AG09309 (cell line): ENCODE measurements around the gene ZFYVE27.
A peak's percentile ranks its signal among the peaks of the same experiment; 100 is the strongest.

Experiments
- DNase-seq: peaks from one replicate; pipeline ENCODE4 v3.0.0-alpha.2; 2010; ENCODE audit warnings: low read depth
- H3K4me3 ChIP-seq: 2 replicates; pipeline ENCODE4 v1.5.1; 2011; ENCODE audit warnings: mild to moderate bottlenecking, low read depth, low read length, moderate library complexity; ENCODE audit not compliant: control insufficient read depth
- TF ChIP-seq, protein P1 (sequence below): IDR thresholded peaks from 2 replicates; pipeline ENCODE4 v1.5.1; 2011; ENCODE audit warnings: mild to moderate bottlenecking, low read depth, low read length, inconsistent platforms; ENCODE audit not compliant: insufficient read depth, control insufficient read depth; ENCODE audit errors: missing control alignments

ZFYVE27 gene

DNA sequence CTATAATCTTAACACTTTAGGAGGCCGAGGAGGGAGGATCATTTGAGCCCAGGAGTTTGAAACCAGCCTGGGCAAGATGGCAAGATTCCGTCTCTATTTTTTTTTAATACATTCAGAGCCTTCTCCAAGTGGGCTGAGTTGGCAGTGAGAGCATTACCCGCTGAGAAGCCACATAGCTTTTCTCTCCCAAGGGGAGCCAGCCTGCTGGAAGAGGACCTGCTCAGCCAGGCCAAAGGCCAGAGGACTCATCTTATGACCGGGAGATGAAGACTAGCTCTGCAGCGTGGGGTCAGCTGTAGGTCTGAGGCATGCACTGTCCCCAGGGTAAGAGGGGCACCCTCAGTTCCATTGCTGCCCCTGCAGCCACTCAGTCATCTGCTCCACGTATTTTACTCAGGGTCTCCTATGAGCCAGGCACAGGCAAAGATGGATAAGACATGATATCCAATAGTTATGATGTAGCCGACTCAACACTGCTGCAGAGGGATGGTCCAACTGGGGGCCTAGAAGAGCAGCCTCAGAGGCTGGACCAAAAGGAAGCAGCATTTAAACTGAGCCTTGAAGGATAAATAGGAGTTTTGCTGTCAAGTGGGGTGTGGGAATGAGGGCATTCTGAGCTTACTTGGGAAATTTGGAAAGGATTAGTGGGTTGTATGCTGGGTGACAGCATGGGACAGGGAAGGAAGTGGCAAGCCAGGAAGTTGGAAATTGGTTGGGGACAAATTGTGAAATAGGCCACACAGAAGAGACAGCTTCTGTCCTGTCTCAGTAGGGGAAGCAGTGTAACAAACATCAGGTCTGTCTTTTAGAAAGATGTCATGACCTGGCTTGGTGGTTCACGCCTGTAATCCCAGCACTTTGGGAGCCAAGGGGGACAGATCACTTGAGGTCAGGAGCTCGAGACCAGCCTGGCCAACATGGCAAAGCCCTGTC lies 25.0 kb upstream of the ZFYVE27 start:
- DNase-seq: no peak
- H3K4me3 ChIP-seq: no peak overlapping the region
- TF ChIP-seq, protein P1, sequence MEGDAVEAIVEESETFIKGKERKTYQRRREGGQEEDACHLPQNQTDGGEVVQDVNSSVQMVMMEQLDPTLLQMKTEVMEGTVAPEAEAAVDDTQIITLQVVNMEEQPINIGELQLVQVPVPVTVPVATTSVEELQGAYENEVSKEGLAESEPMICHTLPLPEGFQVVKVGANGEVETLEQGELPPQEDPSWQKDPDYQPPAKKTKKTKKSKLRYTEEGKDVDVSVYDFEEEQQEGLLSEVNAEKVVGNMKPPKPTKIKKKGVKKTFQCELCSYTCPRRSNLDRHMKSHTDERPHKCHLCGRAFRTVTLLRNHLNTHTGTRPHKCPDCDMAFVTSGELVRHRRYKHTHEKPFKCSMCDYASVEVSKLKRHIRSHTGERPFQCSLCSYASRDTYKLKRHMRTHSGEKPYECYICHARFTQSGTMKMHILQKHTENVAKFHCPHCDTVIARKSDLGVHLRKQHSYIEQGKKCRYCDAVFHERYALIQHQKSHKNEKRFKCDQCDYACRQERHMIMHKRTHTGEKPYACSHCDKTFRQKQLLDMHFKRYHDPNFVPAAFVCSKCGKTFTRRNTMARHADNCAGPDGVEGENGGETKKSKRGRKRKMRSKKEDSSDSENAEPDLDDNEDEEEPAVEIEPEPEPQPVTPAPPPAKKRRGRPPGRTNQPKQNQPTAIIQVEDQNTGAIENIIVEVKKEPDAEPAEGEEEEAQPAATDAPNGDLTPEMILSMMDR: no peak

DNA sequence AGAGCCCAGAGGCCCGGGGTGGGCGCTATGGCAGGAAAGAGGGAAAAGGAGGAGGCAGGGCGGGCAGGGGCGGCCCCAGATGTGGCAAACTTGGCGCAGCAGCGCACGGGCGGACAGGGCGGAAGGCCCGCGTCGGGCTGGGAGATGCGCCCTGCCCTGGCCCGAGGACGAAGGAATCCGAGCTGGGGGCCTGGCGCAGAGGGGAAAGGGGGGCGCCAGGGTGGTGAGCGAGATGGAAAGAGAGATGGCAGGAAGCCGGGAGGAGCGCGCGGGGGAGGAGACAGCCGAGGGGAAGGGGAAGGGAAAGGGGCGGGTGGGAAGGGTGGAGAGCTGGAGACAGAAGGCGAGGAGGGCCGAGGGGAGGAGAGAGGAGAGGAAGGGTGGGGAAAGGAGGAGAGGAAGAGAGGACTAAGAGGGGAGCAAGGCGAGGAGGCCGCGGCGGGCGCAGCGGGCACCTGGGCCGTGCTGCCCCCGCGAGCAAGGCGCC lies 23.5 kb upstream of the ZFYVE27 start, which contains the start of gene MARVELD1:
Gene MARVELD1, plus strand, starts transcription at position 392 of the 487 bp plus-strand sequence. CDS start 147 bp downstream, outside the sequence.
- H3K4me3 ChIP-seq: peak within 1 kb of the TSS; percentile 72
- no peak for DNase-seq
- TF ChIP-seq, protein P1: no peak

DNA sequence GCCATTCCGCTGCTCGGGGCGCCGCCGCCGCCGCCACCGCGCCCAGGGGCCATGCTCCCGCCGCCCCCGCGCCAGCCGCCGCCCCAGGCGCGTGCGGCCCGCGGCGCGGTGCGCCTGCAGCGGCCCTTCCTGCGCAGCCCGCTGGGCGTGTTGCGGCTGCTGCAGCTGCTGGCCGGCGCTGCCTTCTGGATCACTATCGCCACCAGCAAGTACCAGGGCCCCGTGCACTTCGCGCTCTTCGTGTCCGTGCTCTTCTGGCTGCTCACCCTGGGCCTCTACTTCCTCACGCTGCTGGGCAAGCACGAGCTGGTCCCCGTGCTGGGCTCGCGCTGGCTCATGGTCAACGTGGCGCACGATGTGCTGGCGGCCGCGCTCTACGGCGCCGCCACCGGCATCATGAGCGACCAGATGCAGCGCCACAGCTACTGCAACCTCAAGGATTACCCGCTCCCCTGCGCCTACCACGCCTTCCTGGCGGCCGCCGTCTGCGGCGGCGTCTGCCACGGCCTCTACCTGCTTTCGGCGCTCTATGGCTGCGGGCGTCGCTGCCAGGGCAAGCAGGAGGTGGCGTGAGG lies 23.0 kb upstream of the ZFYVE27 start:
- H3K4me3 ChIP-seq: peak overlapping the region; percentile 72
- no peak for DNase-seq
- TF ChIP-seq, protein P1: peak; percentile 12

DNA sequence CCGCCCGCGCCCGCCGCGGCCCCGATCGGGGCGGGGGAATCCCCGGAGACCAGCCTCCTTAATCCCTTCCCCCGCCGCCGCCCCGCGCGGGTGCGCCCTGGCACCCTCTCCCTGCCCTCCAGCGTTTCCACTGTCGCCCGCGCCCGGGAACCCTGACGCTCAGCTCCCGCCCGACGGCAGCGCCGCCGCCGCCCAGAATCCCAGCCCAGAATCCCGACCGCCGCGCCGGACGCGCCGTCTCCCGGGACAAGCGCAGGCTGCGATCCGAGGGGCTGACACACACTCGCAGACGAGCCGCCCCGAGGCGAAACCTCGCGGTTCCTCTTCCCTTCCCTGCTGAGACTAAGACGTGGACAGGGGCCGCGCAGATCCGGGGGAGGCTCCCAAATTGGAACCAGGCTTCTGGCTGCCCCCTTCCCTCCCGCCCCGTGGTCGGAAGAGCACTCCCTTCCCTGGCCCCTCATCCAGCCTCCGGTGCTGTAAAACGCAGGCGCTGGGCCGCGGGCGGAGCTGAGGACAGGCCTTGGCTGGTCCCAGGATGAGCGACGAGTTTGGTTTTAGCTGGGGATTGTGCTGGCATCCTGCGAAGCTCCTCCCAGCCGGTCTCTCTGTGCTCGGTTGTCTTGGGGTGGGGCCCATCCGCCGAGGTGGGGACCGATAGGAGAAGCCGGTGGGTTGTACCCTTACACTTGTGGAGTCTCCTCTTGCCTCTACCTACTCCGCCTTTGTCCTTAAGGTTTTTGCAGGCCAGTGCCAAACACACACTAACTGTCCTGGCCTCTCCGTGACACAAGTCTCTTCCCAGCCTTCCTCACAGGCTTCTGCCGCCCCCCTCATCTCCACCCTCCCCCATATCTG lies 22.3 kb upstream of the ZFYVE27 start:
- TF ChIP-seq, protein P1: no peak
- peak overlapping the region; percentile 72 for H3K4me3 ChIP-seq
- no peak for DNase-seq

DNA sequence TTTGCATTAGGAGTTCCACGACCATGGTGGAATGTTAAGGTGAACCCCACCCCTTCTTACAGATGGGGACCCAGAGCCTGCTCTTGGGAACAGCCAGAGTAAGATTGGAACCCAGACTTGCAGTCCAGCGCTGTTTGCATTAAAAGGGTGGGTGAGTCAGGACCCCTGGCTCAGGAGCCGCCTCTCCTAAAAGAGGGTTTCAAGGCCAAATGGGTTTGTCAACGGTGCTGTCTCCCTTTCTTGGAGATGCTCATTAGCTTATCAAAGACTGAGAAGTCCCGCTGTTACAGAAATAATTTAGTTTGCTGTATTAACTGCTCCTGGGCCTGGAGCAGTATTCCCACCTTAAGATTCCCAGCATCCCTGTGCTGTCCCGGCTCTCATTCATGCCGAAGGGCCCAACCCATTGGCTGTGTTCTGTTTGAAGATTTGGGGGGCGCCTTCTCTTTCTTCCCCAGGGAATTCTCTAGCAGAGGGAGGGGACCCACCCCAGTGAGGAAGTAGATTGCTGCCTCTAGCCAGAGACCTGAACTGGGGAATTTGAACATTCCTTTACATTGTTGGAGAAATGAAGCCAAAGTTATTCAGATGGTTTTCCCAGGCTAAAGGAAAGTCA lies 21.6 kb upstream of the ZFYVE27 start:
- peak overlapping the region; percentile 72 for H3K4me3 ChIP-seq
- TF ChIP-seq, protein P1: no peak
- no peak for DNase-seq

DNA sequence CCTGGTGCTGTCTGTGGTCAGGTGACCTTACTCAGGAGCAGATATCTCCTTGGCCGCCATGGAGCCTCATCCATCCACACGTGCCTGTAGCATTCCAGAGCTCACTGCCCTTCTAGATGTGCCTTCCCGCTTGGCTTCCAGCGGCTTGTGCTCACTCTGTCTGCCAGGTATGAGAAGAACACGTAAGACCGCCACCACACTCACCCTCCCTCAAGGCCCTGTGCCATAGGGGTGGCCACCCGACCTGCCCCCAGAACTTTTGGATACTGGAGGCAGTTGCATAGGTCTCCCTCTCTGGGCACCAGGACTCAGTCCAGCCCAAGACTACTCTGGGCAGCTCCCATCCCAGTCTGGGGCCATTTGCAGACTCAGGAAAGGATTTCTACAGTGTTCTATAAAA lies 19.3 kb upstream of the ZFYVE27 start:
- DNase-seq: no peak
- TF ChIP-seq, protein P1: no peak
- no peak overlapping the region for H3K4me3 ChIP-seq
